H1 (cell line): ENCODE measurements around the gene FAT1.

Experiments used
- CHD2 ChIP-seq: IDR thresholded peaks from 2 replicates; pipeline ENCODE4 v1.6.1; 2012; ENCODE audit warnings: low read length, improper control_type of control experiment
- EGR1 ChIP-seq: IDR thresholded peaks from 2 replicates; pipeline ENCODE4 v1.6.1; 2011; ENCODE audit warnings: low read depth, low read length, borderline replicate concordance
- EP300 ChIP-seq, 2 experiments: IDR thresholded peaks; 1 replicate in 1 of 2; 2 replicates in 1 of 2; pipeline ENCODE4 v1.6.1; 2011 to 2012; ENCODE audit warnings: low read depth in 2 of 2, low read length in 2 of 2, mild to moderate bottlenecking in 2 of 2, borderline replicate concordance in 1 of 2, inconsistent platforms in 1 of 2, moderate library complexity in 1 of 2
- GABPA ChIP-seq: IDR thresholded peaks from 2 replicates; pipeline ENCODE4 v1.6.1; 2011; ENCODE audit warnings: mild to moderate bottlenecking, low read length, moderate library complexity, borderline replicate concordance; ENCODE audit not compliant: insufficient read depth
- JUND ChIP-seq: IDR thresholded peaks from 2 replicates; pipeline ENCODE4 v1.6.1; 2011; ENCODE audit warnings: mild to moderate bottlenecking, improper control_type of control experiment, low read length
- KDM1A ChIP-seq: fragments of 200-600, 300-600 bp; sonication (generic); IDR thresholded peaks from 2 replicates; pipeline ENCODE4 v1.7.1; 2016; ENCODE audit warnings: mild to moderate bottlenecking, low read length, borderline replicate concordance
- NRF1 ChIP-seq: IDR thresholded peaks from 2 replicates; pipeline ENCODE4 v1.6.1; 2011; ENCODE audit warnings: mild to moderate bottlenecking, low read depth, low read length, improper control_type of control experiment
- POLR2A ChIP-seq, 2 experiments: IDR thresholded peaks; 1 replicate in 1 of 2; 2 replicates in 1 of 2; pipeline ENCODE4 v1.6.1; 2011; ENCODE audit warnings: low read depth in 2 of 2, low read length in 2 of 2, mild to moderate bottlenecking in 2 of 2; ENCODE audit errors: control extremely low read depth in 1 of 2
- RXRA ChIP-seq: IDR thresholded peaks from 2 replicates; pipeline ENCODE4 v1.6.1; 2011; ENCODE audit warnings: low read depth, mild to moderate bottlenecking, low read length, moderate library complexity; ENCODE audit not compliant: insufficient read depth
- SIRT6 ChIP-seq: IDR thresholded peaks from one replicate; pipeline ENCODE4 v1.7.1; 2012; ENCODE audit warnings: low read length, inconsistent platforms
- TAF1 ChIP-seq: IDR thresholded peaks from 2 replicates; pipeline ENCODE4 v1.6.1; 2011; ENCODE audit warnings: mild to moderate bottlenecking, low read depth, low read length
- ZNF274 ChIP-seq: IDR thresholded peaks from 2 replicates; pipeline ENCODE4 v1.7.0; 2012; ENCODE audit warnings: low read length, borderline replicate concordance; ENCODE audit errors: extremely low read depth
- TF ChIP-seq, protein P1 (sequence below), 3 experiments: IDR thresholded peaks; 1 replicate in 2 of 3; 2 replicates in 1 of 3; pipeline versions ENCODE4 v1.5.1 to v1.6.1; 2011; ENCODE audit warnings: low read length in 3 of 3, mild to moderate bottlenecking in 3 of 3, inconsistent platforms in 2 of 3, low read depth in 1 of 3, moderate library complexity in 1 of 3; ENCODE audit not compliant: insufficient read depth in 1 of 3; ENCODE audit errors: control extremely low read depth in 1 of 3
- TF ChIP-seq, protein P2 (sequence below): IDR thresholded peaks from 2 replicates; pipeline ENCODE4 v1.6.1; 2011; ENCODE audit warnings: low read length, improper control_type of control experiment

- TF ChIP-seq GABPA (no peak), SIRT6 (no peak), EGR1 (no peak), EP300 (IDR thresholded peaks at IDR 0.05; ENCODE audit: borderline replicate concordance in 1 of 2, low read depth in 2 of 2, low read length in 2 of 2) (no peak), ZNF274 (no peak), KDM1A (no peak), CHD2 (no peak), POLR2A (IDR thresholded peaks at IDR 0.05; ENCODE audit: control extremely low read depth in 1 of 2, low read depth in 2 of 2, low read length in 2 of 2) (no peak), JUND (no peak), NRF1 (no peak), RXRA (no peak), TAF1 (no peak)
- TF ChIP-seq, protein P1, sequence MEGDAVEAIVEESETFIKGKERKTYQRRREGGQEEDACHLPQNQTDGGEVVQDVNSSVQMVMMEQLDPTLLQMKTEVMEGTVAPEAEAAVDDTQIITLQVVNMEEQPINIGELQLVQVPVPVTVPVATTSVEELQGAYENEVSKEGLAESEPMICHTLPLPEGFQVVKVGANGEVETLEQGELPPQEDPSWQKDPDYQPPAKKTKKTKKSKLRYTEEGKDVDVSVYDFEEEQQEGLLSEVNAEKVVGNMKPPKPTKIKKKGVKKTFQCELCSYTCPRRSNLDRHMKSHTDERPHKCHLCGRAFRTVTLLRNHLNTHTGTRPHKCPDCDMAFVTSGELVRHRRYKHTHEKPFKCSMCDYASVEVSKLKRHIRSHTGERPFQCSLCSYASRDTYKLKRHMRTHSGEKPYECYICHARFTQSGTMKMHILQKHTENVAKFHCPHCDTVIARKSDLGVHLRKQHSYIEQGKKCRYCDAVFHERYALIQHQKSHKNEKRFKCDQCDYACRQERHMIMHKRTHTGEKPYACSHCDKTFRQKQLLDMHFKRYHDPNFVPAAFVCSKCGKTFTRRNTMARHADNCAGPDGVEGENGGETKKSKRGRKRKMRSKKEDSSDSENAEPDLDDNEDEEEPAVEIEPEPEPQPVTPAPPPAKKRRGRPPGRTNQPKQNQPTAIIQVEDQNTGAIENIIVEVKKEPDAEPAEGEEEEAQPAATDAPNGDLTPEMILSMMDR (IDR thresholded peaks at IDR 0.05; ENCODE audit: control extremely low read depth in 1 of 3, insufficient read depth in 1 of 3, low read depth in 1 of 3, low read length in 3 of 3) = no peak
- TF ChIP-seq, protein P2, sequence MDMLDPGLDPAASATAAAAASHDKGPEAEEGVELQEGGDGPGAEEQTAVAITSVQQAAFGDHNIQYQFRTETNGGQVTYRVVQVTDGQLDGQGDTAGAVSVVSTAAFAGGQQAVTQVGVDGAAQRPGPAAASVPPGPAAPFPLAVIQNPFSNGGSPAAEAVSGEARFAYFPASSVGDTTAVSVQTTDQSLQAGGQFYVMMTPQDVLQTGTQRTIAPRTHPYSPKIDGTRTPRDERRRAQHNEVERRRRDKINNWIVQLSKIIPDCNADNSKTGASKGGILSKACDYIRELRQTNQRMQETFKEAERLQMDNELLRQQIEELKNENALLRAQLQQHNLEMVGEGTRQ = no peak
Observed at GRCh38 chr4:186715077-186715476, 8.6 kb downstream of the FAT1 start.
